SK-MEL-5 (cell line): ENCODE data around the gene CMIP. TPM values are rescaled to one million over a fixed set of nuclear protein-coding genes. Genes with fewer than 3 reads are reported as not detected.
A peak's percentile ranks its signal among the peaks of the same experiment; 100 is the strongest.

Source experiments
- DNase-seq: peaks from one replicate; pipeline ENCODE4 v3.0.0-alpha.2; 2016; ENCODE audit warnings: low read depth, low spot score
- in situ Hi-C: cut with HindIII; loops from 2 replicates; pipeline ENCODE4 v1.10.0; 2016; ENCODE audit warnings: low sequenced_read_pairs, high pct_unique_total_duplicates, low pct_unique_long_range_greater_than_20kb
- total RNA-seq: library from RNA; depleted of rRNA; stranded (reverse); fragments of >200 nt; shearing (Covaris generic); gene quantifications from 2 replicates; pipeline ENCODE4 v1.2.3, GENCODE V29; 2014

Gene CMIP
- total RNA-seq, 1 experiment from 2014 or later = 2.0 TPM

GRCh38 chr16:81455006-81455405, 10.4 kb downstream of the CMIP start:
- in situ Hi-C loops = no loop called here
- DNase-seq = no peak

- DNase-seq = no peak
- in situ Hi-C loops = no loop called here
Observed at GRCh38 chr16:81455720-81456494, 11.3 kb downstream of the CMIP start.

- in situ Hi-C loops = no loop called here
- no peak for DNase-seq
Observed at GRCh38 chr16:81456523-81457325, 12.1 kb downstream of the CMIP start.

GRCh38 chr16:81457326-81458133, 12.9 kb downstream of the CMIP start:
- in situ Hi-C loops = no loop called here
- DNase-seq = no peak

- DNase-seq = no peak
Observed at GRCh38 chr16:81458149-81458669, 13.6 kb downstream of the CMIP start.

GRCh38 chr16:81458827-81459598, 14.4 kb downstream of the CMIP start:
- no peak for DNase-seq
- in situ Hi-C loops = no loop called here

More at GRCh38 chr16:81458149-81458669, 13.6 kb downstream of the CMIP start:
- in situ Hi-C loops = no loop called here

- no peak for DNase-seq
Observed at GRCh38 chr16:81460075-81460474, 15.5 kb downstream of the CMIP start.

GRCh38 chr16:81461243-81461642, 16.6 kb downstream of the CMIP start:
- in situ Hi-C loops = no loop called here
- DNase-seq = no peak

More at GRCh38 chr16:81460075-81460474, 15.5 kb downstream of the CMIP start:
- in situ Hi-C loops = no loop called here

GRCh38 chr16:81461766-81462165, 17.2 kb downstream of the CMIP start:
- in situ Hi-C loops = no loop called here
- DNase-seq = no peak

- no peak for DNase-seq
- in situ Hi-C loops = no loop called here
Observed at GRCh38 chr16:81462683-81463082, 18.1 kb downstream of the CMIP start.

GRCh38 chr16:81463296-81463890, 18.8 kb downstream of the CMIP start:
- DNase-seq = no peak
- in situ Hi-C loops = no loop called here

GRCh38 chr16:81464279-81464678, 19.7 kb downstream of the CMIP start:
- in situ Hi-C loops = no loop called here
- no peak for DNase-seq

- in situ Hi-C loops = no loop called here
- no peak for DNase-seq
Observed at GRCh38 chr16:81465375-81465943, 20.9 kb downstream of the CMIP start.

GRCh38 chr16:81466356-81466980, 21.9 kb downstream of the CMIP start:
- DNase-seq = peak; percentile 15
- in situ Hi-C loops = no loop called here

- in situ Hi-C loops = no loop called here
- DNase-seq = no peak
Observed at GRCh38 chr16:81467072-81467471, 22.5 kb downstream of the CMIP start.

GRCh38 chr16:81467815-81468214, 23.2 kb downstream of the CMIP start:
- DNase-seq = no peak
- in situ Hi-C loops = no loop called here
